ENCODE data around the gene PDCD2L.

Gene PDCD2L

DNA sequence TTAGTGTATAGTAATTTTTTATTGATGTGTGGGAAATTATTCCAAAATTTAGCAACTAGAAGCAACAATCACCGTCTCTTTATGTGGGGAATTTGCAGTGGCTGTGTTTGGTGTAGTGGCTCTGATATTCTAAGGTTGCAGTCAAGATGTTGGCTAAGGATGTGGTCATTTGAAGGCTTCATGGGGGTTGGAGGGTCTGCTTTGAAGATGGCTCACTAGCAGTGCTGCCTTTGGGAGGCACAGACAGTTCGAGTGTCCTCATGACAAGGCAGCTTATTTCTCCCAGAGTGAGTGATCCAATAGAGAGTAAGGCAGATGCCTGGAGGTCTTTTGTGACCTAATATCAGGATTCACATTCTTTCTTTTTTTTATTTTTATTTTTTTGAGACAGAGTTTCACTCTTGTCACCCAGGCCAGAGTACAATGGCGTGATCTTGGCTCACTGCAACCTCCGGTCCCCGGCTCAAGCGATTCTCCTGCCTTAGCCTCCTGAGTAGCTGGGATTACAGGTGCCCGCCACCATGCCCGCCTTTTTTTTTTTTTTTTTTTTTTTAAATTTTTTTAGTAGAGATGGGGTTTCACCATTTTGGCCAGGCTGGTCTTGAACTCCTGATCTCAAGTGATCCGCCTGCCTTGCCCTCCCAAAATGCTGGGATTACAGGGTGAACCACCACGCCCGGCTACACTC lies 30.5 kb upstream of the PDCD2L start:
- Histone ChIP-seq H2AFZ (ENCODE audit: low read depth, low read length) (no peak overlapping the region), H3K9ac (ENCODE audit: low read depth, low read length) (no peak overlapping the region), H3K9me3 (ENCODE audit: insufficient read depth, low read length, severe bottlenecking) (no peaks in the 10 kb centered on the region), H3K4me1 (ENCODE audit: insufficient read depth, low read length) (no peaks in the 10 kb centered on the region), H3K27me3 (ENCODE audit: insufficient read depth, low read length, poor library complexity) (no peaks in the 10 kb centered on the region), H3K79me2 (ENCODE audit: insufficient read depth, low read length) (0 out of 2 replicates have a peak, but pooled peaks cover 2% of the 10 kb centered on the region), H3K36me3 (ENCODE audit: insufficient read depth, low read length) (peaks cover 61% of the 10 kb centered on the region), H3K4me2 (ENCODE audit: insufficient read depth, low read length) (no peak overlapping the region), H4K20me1 (ENCODE audit: insufficient read depth, low read length) (0 out of 2 replicates have a peak, but pooled peaks cover 5% of the 10 kb centered on the region), H3K27ac (ENCODE audit: low read length) (no peak overlapping the region), H3K4me3 (ENCODE audit: low read depth in 1 of 2, low read length in 2 of 2) (no peak overlapping the region)
- DNase-seq (no peak), ATAC-seq (ENCODE audit: insufficient read depth, low read depth) (no peak)
- TF ChIP-seq CTCF (IDR thresholded peaks at IDR 0.05; ENCODE audit: borderline replicate concordance, extremely low read depth, low read length, poor library complexity, severe bottlenecking): no peak
- no peak for TF ChIP-seq EZH2 (IDR thresholded peaks at IDR 0.05; ENCODE audit: borderline replicate concordance, low read depth, low read length, severe bottlenecking)

GRCh38 chr19:34375598-34375997 lies 28.6 kb upstream of the PDCD2L start:
- peaks cover 60% of the 10 kb centered on the region for H3K36me3 ChIP-seq (ENCODE audit: insufficient read depth, low read length)
- H3K27me3 ChIP-seq (ENCODE audit: insufficient read depth, low read length, poor library complexity): no peaks in the 10 kb centered on the region
- 0 out of 2 replicates have a peak, but pooled peaks cover 5% of the 10 kb centered on the region for H4K20me1 ChIP-seq (ENCODE audit: insufficient read depth, low read length)
- H3K9ac ChIP-seq (ENCODE audit: low read depth, low read length): no peak overlapping the region
- no peaks in the 10 kb centered on the region for H3K4me1 ChIP-seq (ENCODE audit: insufficient read depth, low read length)
- no peaks in the 10 kb centered on the region for H3K79me2 ChIP-seq (ENCODE audit: insufficient read depth, low read length)
- H3K4me2 ChIP-seq (ENCODE audit: insufficient read depth, low read length): no peak overlapping the region
- H3K27ac ChIP-seq (ENCODE audit: low read length): no peak overlapping the region
- TF ChIP-seq EZH2 (IDR thresholded peaks at IDR 0.05; ENCODE audit: borderline replicate concordance, low read depth, low read length, severe bottlenecking) (no peak), CTCF (IDR thresholded peaks at IDR 0.05; ENCODE audit: borderline replicate concordance, extremely low read depth, low read length, poor library complexity, severe bottlenecking) (no peak)
- H3K4me3 ChIP-seq (ENCODE audit: low read depth in 1 of 2, low read length in 2 of 2): no peak overlapping the region
- H2AFZ ChIP-seq (ENCODE audit: low read depth, low read length): no peak overlapping the region
- no peak for DNase-seq
- no peak for ATAC-seq (ENCODE audit: insufficient read depth, low read depth)
- H3K9me3 ChIP-seq (ENCODE audit: insufficient read depth, low read length, severe bottlenecking): no peaks in the 10 kb centered on the region

- Histone ChIP-seq H3K27ac (ENCODE audit: low read length) (no peak overlapping the region), H3K4me2 (ENCODE audit: insufficient read depth, low read length) (no peak overlapping the region), H3K27me3 (ENCODE audit: insufficient read depth, low read length, poor library complexity) (no peaks in the 10 kb centered on the region), H3K79me2 (ENCODE audit: insufficient read depth, low read length) (no peaks in the 10 kb centered on the region), H4K20me1 (ENCODE audit: insufficient read depth, low read length) (peaks cover 5% of the 10 kb centered on the region; the same call in 1 of the 2 replicates), H3K4me1 (ENCODE audit: insufficient read depth, low read length) (no peaks in the 10 kb centered on the region), H3K4me3 (ENCODE audit: low read depth in 1 of 2, low read length in 2 of 2) (no peak overlapping the region), H3K9ac (ENCODE audit: low read depth, low read length) (no peak overlapping the region), H3K36me3 (ENCODE audit: insufficient read depth, low read length) (peaks cover 77% of the 10 kb centered on the region), H3K9me3 (ENCODE audit: insufficient read depth, low read length, severe bottlenecking) (no peaks in the 10 kb centered on the region), H2AFZ (ENCODE audit: low read depth, low read length) (no peak overlapping the region)
- TF ChIP-seq EZH2 (IDR thresholded peaks at IDR 0.05; ENCODE audit: borderline replicate concordance, low read depth, low read length, severe bottlenecking) (no peak), CTCF (IDR thresholded peaks at IDR 0.05; ENCODE audit: borderline replicate concordance, extremely low read depth, low read length, poor library complexity, severe bottlenecking) (no peak)
- no peak for DNase-seq
- ATAC-seq (ENCODE audit: insufficient read depth, low read depth): no peak
These were observed 23.5 kb upstream of the PDCD2L start for GRCh38 chr19:34380639-34381241.
